ENCODE results near the gene PKNOX2.

Gene PKNOX2

DNA sequence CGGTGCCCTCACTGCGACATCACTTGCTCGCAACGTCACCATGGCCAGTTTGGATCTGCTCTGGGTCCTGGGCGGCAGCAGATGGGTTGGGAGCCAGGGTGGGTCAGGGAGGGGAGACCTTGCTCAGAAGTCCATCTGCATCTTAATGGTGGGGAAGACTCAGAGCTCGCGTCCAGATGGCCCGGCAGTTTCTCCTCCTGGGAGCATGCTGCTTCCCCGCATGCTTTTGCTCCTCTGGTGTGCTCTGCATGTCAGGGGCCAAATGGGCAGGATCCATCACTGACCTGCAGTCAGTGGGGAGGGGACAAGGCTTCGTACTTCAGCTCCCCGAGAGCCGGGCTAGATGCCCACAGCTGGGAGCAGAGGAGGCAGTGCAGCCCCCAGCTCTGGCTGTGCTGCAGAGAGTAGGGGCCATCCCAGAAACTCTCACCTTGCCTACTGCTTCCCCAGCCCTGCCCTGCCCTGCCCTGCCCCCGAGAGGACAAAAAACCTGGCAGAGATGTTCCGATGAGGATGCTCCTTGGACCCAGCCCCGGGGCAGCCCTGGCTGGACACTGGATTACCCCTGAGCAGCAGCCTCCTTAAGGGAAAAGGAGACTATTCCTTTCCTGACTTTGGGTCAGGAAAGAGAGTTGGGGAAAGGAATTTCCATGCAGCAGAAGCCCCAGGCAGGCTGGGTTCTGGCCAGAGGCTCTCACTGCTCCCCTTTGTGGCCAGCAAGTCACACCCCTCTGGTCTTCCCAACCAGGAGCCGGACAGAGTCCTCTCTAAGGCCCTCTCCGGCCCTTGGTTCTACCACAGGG, 149.9 kb downstream of the PKNOX2 start:
- no peak for DNase-seq (ENCODE audit: low spot score)

DNA sequence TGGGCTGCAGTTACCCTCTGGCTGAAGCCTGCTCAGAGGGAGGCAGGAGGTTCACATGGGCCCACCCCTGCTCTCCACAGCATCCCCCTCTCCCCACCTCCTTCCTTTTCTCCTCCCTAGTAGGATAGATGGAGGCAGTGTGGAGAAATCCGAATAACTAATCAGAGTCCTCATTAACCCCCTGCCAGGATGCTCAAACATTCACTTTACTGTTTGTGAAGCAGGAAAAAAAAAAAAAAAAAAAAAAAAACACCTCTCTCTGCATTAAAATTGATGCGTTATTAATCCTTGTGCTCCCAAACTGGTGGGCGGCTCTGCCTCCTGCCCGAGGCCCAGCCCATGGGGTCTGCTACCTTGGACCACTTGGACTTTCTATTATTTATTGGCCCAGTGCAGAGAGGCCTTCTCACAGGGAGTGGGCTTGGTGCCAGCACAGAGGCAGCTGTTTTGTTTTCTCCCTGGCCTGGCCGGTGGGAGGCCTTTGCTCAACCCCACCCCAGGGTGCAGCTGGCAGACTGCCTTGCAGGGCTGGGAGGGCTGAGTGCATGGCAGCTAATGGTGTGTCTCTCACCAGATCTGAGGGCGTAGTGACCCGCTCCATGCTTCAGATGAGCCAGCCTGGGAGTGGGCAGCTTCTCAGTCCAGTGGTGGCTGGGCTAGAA, 150.7 kb downstream of the PKNOX2 start:
- DNase-seq (ENCODE audit: low spot score), result no peak

DNA sequence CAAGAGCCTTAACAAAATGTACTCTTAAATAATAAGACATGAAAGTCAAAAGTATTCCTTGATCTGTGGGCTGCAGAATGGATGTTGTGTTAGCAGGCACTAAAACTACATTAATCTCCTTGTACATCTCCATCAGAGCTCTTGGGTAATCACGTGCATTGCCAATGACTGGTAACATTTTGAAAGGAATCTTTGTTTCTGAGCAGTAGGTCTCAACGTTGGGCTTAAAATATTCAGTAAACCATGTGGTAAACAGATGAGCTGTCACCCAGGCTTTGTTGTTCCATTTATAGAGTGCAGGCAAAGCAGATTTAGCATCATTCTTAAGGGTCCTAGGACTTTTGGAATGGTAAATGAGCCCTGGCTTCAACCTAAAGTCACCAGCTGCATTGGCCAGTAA, 152.9 kb downstream of the PKNOX2 start:
- no peak for DNase-seq (ENCODE audit: low spot score)

DNA sequence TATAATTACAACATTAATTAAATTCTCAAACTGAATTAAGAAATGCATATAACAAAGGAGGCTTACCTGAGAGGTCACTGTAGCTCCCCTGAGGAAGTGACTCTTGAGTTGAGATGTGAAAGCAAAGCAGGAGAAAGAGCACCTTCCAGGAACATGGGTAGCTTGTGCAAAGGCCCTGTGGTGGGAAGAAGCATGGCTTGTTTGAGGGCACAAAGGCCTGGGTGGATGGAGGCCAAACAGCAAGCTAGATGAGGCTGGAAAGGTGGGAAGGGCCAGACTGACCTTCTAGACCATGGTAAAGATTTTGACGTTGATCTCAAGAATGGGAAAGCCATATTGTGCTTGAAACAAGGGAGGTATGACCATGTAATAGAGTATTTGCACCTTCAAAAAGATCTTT, 155.1 kb downstream of the PKNOX2 start:
- DNase-seq (ENCODE audit: low spot score), result no peak

DNA sequence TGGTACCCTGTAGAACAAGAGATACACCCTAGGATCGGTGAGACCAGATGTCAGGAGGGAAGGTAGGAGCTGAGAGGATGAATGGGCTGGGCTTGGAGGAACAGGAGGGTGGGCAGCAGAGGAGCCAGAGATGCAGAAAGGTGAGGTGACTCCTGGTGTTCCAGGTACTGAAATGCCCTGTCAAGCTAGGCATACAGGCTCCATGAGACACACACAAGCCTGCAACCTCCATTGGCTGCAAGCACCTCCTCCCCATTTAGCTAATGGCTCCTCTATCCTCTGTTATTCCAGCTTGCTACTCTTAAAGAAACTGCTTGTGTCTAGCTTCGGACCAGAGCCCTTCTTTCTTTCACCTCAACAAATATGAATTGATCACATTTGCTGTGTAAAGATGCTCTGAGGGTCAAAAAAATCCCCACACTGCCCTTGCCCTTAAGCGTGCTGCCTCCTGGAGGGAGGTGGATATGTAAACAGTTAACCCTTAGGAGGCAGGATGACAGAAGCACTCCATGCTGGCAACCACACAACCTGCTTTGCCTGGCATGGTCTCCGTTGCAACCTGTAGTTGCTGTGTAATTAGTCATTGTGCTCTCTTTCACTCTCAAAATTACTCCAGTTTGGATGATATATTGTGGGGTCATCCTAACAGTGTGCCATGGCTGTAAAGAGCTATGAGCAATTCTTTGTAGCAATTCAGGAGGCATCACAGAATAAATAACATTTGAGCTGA, 156.0 kb downstream of the PKNOX2 start:
- no peak for DNase-seq (ENCODE audit: low spot score)

DNA sequence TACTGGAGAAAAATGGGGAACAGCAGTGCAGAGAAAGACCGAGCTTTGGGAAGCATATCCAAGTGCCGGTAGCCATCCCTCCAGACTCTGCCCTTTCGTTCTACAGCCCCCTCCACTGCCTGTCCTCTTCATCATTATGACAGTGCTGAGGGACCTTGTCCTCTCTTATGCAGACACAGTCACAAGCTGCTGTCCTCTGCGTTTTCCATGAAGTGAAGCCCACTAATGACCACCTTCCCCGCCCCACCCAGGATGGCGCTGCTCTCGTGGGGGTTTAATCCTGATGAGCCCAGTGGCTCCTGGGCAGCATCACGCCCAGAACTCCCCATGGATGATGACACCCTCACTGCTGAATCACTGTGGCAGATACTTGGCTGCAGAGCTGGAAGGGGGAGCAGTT, 157.7 kb downstream of the PKNOX2 start:
- no peak for DNase-seq (ENCODE audit: low spot score)

DNA sequence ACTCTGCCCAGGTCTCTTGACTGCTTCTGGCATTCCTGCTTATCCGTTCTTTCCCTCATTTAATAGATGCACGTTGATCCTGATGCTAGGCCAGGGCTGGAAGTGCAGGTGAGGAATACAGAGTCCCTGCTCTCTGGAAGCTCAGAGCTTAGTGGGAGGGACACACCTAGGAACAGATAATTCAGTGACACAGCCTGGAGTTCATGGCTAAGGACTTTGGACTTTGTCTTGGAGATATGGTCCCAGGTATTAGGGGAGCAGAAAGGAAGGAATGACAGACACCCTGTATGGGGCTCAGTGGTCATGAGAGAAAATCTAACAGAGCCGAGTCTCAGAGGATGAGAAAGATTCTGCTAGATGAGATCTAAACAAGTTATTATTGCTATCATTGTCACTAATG, 160.6 kb downstream of the PKNOX2 start:
- DNase-seq (ENCODE audit: low spot score), result no peak

DNA sequence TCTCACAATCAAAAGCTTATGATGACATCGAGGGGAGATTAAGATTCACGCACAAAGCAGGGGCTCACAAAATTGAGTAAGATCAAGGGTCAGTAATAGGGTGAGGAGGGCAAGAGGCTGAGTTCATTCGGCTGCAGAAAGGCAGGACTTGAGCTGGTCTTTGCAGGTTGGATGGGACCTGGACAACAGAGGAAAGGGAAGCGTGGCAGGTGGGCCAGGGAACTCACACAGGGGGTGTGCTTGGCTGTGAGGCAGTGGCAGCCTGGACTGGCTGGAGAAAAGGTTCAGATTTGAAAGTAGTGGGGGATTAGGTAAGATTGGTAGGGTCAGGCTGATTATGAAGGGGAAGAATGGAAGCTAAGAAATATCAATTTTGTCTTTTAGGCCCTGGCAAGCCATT, 161.6 kb downstream of the PKNOX2 start:
- no peak for DNase-seq (ENCODE audit: low spot score)

DNA sequence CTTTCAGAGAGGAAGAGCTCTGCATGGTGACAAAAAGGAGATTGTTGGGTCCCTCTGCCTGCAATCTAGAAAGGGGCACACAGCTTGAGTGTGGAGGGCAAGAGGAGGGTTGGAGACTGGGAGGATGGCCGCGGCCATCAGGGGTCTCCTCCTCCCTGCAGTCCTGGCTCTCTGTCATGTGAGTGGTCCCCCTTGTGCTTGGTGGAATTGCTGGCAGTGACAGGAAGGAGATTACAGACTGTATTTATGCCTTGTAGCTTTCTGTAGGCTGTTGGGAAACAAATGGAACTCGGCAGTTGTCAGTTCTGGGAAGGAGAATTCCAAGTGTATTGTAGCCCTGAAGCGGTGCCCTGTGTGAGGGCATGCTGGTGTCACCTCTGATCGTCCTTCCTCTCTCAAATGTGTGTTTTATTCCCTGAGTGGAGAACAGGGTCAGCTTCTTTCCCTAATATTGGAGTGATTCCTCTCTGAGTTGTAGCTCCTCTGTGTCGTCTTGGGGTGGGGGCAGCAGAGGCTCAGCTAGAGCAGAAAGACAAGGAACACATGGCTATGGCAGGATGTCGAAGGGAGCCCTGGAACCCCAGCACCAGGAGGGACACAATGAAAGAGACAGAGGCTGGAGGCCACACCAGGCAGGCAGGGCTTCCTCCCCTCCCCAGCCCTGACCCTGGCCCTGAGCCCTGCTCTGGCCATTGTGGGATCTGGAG, 163.1 kb downstream of the PKNOX2 start:
- DNase-seq (ENCODE audit: low spot score), result no peak

DNA sequence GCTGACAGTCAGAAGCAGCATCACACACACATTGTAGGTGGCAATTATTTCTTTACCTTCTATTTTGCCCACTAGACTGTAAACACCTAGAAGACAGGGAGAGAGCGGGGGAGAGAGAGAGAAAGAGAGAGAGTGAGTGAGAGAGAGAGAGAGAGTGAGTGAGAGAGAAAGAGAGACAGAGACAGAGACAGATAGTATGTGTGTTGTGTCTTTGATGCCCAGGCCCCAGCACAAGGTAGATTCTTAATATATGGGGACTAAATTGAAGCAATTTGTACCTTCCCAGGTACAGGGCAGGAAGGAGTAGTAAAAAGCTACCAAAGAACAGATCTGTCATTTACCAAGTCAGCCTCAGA, 163.7 kb downstream of the PKNOX2 start:
- DNase-seq (ENCODE audit: low spot score), result no peak

DNA sequence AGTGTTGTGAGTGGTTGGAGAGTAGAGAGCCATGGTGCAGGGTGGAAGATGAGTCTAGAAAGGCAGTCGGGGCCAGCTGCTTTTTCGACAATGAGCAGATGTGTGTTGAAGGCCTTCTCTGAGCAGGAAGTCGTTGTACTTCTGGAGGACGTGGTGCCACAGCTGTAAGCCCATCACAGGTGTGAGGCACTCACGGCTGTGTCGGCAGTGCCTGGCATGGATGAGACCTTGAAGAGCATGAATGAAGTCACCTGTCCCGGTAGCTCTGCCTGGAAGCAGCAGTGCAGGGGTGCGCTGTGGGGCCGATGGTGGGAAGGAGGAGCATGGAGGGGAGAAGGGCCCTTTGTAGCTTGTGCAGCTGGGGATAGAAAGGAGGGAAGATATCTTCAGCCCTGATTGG, 165.2 kb downstream of the PKNOX2 start:
- DNase-seq (ENCODE audit: low spot score), result no peak

DNA sequence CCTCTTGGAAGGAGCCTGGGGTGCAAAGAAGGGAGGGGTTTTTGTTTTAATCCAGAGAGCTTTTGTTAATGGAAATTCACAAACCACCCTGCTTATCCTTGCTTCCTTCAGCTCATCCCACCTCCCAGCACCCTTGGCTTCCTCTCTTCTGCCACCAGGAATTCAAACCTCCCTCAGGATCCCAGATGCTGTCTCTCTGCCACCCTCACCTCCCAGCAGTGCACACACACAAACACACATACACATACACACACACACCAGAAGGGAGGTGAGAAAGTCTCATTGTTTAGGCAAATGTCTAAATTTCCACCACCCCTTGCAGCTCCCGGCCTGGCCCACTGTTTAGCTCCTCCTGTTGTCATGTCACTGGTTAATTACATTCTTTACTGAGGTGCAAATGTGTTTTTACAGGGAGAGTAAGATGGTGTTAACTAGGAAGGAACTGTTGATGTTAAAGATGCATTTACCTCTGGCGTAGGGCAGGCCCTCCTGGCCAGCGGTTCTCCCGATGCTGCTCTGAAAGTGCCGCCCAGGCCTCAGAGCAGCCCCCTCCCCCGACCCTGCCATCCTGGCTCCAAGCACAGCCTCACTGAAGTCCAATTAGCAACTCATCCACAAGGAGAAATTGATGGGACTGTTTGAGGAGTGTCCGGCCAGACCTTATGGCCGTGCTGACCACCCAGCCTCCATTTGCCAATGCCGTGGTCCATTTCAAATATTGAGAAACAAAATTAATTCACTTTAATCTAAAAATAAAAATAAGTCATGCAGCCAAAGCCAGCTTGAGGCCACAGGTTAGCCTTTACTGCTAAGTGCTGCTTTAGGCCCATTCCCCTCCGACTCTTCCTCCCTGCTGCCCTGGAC, 166.1 kb downstream of the PKNOX2 start:
- DNase-seq (ENCODE audit: low spot score), result no peak

DNA sequence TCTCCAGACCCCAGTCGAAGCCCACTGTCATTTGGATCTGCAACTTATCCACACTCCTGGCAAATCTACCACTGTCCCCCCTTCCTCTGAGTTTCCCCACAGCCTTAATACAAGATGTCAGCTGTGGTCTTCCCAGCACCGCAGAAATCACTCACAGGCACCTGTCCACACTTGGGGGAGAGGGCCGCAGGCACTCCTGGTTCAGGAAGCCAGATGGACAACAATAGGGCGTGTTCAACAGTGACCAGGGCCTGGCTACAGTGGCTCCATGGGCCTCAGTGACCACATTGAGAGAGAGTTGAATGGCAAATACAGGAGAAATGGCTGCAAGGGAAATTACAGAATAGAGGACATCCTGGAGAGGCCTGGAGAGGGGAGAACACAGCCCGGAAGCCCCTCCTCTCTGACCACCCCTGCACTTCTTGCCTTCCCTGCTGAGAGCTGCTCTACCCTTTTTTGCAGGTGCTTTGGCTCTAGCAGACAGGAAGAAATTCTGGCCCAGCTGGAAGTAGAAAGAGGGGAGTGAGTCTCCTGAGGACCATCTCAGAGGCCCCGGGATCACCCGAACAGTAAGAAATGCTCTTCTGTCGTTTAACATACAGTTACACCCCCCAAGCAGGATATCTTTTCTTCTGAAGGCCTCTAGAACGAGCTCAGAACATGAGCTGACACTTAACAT, 166.9 kb downstream of the PKNOX2 start:
- no peak for DNase-seq (ENCODE audit: low spot score)

DNA sequence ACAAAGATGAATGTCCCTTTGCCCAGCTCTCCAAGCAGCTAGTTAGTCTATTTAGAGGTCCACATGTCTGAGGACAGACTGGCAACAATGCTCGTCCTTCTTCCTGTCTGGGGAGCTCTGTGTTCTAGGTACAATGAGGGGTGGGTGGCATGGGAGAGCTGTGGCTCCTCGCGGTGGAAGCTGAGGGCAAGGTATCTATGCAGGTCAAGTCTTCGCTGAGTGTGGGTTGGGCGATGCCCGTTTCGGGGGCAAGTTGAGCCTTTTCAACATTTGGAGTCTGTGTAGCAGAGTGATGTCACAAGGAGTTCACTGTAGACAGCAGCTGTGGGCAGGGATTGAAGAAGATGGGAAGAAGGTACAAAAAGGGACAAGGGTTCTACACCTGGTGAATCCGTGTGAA, 168.3 kb downstream of the PKNOX2 start:
- no peak for DNase-seq (ENCODE audit: low spot score)

DNA sequence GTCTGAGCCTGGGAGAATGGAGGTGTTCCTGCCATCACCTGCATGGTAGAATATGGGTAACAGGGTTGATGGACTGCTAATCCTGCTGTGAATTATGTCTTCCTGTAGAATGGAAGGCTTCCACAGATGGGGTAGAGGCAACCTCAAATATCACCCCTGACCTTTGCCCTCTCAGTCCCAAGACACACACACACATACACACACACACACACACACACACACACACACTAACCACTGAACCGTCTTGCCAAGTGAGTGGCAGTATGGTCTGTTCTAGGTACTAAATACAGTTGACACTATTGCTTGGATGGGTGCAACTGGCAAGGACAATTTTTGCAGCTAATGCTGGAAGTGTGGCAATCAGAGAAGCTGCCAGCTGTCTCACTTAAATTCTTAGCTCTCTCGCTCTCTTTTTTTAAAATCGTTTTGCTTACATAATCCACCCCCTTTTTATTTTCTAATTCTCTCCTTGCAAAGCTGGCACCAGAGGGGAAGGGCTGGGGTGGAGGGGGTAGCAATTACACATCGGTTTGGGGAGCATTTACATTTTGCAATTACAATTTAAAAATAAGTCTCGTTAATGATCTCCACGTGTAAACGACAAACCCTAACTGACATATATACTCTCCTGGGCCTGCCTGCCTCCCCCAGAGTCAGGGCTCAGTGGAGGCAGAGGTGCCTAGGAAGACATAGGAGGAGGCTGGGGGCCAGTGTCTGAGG, 169.0 kb downstream of the PKNOX2 start:
- DNase-seq (ENCODE audit: low spot score), result no peak

DNA sequence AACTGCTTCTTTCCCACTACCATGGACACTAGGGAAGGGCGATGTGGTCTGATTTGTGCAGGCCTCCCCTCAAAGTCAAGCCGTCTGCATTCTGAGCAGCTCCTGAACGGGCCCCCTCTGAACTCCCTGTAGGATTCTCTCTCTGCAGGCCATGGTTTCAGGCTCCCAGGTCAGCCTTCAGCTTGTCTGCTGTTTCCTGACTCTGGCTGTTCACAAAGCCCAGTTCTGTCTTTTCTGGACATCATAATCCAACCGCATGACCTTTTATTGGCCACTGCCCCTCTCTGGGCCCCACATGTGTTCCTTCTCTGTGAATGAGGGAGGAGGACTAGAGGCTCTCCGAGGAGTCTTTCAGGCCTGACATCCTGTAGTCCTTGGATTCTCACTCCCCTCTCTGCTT, 170.6 kb downstream of the PKNOX2 start:
- DNase-seq (ENCODE audit: low spot score), result no peak

DNA sequence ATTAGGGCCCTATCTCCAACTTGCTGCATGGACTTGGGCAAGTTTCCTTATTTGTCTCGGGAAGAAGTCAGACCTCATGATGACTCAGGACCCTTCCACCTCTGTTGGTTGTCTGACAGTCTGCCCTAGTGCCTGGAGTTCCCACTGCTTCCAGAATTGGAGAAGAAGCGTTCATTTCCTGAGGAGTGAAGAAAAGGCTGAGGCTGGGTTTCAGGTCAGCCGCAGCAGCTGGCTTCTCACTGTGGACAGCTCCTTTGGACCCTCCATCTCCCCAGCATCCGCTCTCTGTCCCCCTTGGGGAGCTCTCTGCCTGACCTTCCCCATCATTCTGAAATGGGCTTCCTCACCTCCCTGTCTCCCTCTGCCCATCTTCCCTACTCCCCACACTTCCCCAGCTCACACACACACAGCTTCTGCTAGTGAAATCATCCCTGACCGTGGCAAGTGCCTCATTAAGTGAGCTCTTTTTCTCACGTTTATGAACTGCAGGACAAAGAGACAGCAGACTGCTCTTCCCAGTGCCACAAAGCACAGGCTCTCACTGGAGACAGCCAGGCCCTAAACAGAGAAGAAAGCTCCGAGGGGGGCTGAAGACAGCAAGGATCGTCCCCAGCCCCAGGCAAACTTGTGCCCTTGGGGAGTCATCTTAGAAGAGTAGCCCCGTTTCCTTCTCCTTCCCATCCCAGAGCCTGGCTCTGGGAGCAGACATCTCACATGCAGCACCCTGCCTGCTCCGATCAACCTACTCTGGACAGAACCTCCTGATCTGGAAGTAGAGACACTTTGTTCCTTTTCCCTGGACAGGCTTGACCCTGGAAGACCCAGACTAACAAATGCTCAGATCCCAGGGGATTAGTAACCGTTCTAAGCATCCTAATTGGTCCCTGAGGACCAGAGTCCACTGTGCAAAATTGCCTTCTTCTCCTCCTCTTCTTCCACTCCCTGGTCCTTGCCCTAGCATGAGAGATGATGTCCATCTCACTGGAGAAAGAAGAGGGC, 173.6 kb downstream of the PKNOX2 start:
- DNase-seq (ENCODE audit: low spot score), result no peak

DNA sequence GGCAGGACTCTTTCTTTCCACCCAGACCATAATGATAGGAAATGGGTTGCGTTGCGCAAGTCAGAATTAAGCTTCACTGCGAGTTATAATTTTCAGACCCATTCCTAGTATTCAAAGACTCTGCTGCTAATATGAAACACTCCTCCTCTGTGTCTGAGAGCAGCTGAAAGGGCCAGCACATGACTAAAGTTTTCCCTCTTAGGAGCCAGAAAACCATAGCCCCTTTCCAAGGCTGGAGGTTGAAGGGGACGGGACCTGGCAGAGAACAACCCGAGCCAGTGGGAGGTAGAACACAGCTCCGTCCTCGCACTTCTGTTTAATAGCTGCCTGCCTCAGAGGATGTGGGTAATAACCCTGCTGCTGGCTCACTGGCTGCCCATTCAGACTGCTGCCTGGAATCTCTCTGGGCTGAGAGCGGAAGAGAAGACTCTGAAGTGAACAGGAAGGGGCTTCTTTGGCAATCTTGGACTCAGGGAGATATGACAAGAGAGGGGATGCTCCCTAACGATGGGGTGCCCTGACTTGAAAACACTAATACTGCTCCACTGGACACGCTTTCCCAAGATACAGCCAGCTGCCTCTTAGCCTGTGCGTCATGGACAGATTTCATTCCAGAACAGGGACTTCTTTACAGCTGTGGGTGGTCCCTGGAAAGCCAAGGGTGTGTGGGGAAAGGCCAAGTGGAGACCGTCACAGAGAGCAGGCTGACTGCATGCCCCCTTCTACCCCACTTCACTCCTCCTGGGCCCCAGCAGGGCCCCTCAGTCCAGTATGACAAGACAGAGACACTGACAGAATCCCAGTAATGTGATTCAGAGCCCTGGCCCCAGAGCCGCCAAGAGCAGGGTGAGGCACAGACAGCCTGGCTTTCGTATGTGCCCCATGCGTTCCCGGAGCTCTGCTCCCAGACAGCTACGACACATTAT, 174.6 kb downstream of the PKNOX2 start:
- no peak for DNase-seq (ENCODE audit: low spot score)

Data from CD4-positive, alpha-beta T cell treated with Interleukin-6 at 100 ng/mL for 8 hours (primary cell).